Activated naive CD8-positive, alpha-beta T cell treated with anti-CD3 and anti-CD28 coated beads, Interleukin-2, amount 50 U/mL, for 24 hours (primary cell): ENCODE data around the gene GNB1.

Source experiments
- ATAC-seq: fragments of 150-1000 bp; cut with Tn5 transposase; one replicate; pipeline ENCODE4 v1.10.0; 2021
- DNase-seq: peaks from one replicate; pipeline ENCODE4 v3.0.0; 2021
- H3K27ac Mint-ChIP-seq: one replicate; pipeline ENCODE4 v1.8.0; 2021; ENCODE audit warnings: mild to moderate bottlenecking, mixed read lengths
- H3K27me3 Mint-ChIP-seq: one replicate; pipeline ENCODE4 v1.8.0; 2021; ENCODE audit warnings: mixed read lengths
- H3K36me3 Mint-ChIP-seq: one replicate; pipeline ENCODE4 v1.8.0; 2021; ENCODE audit warnings: low read depth, mixed read lengths
- H3K4me1 Mint-ChIP-seq: one replicate; pipeline ENCODE4 v1.8.0; 2021; ENCODE audit warnings: mixed read lengths
- H3K4me3 Mint-ChIP-seq: one replicate; pipeline ENCODE4 v1.8.0; 2021; ENCODE audit warnings: mild to moderate bottlenecking, moderate library complexity, mixed read lengths
- H3K9me3 Mint-ChIP-seq: one replicate; pipeline ENCODE4 v1.8.0; 2021; ENCODE audit warnings: mixed read lengths

The GNB1 gene

GRCh38 chr1:1761504-1762376 is 129.1 kb downstream of the GNB1 start:
- H3K9me3 Mint-ChIP-seq = no peaks in the 10 kb centered on the region
- no peak for ATAC-seq
- no peaks in the 10 kb centered on the region for H3K27me3 Mint-ChIP-seq
- no peak for DNase-seq
- no peak overlapping the region for H3K4me3 Mint-ChIP-seq
- no peak overlapping the region for H3K27ac Mint-ChIP-seq
- H3K4me1 Mint-ChIP-seq = no peaks in the 10 kb centered on the region
- H3K36me3 Mint-ChIP-seq = peaks cover 30% of the 10 kb centered on the region

- Mint-ChIP-seq H3K27ac (no peak overlapping the region), H3K27me3 (no peaks in the 10 kb centered on the region), H3K9me3 (no peaks in the 10 kb centered on the region), H3K36me3 (peaks cover 26% of the 10 kb centered on the region), H3K4me1 (no peaks in the 10 kb centered on the region), H3K4me3 (no peak overlapping the region)
- no peak for DNase-seq
- no peak for ATAC-seq
These were observed 130.2 kb downstream of the GNB1 start for GRCh38 chr1:1760715-1761114.

- Mint-ChIP-seq H3K9me3 (no peaks in the 10 kb centered on the region), H3K27ac (no peak overlapping the region), H3K4me3 (no peak overlapping the region), H3K27me3 (no peaks in the 10 kb centered on the region), H3K4me1 (no peaks in the 10 kb centered on the region), H3K36me3 (peaks cover 26% of the 10 kb centered on the region)
- no peak for DNase-seq
- ATAC-seq = no peak
These were observed 130.6 kb downstream of the GNB1 start for GRCh38 chr1:1760345-1760650.

DNA sequence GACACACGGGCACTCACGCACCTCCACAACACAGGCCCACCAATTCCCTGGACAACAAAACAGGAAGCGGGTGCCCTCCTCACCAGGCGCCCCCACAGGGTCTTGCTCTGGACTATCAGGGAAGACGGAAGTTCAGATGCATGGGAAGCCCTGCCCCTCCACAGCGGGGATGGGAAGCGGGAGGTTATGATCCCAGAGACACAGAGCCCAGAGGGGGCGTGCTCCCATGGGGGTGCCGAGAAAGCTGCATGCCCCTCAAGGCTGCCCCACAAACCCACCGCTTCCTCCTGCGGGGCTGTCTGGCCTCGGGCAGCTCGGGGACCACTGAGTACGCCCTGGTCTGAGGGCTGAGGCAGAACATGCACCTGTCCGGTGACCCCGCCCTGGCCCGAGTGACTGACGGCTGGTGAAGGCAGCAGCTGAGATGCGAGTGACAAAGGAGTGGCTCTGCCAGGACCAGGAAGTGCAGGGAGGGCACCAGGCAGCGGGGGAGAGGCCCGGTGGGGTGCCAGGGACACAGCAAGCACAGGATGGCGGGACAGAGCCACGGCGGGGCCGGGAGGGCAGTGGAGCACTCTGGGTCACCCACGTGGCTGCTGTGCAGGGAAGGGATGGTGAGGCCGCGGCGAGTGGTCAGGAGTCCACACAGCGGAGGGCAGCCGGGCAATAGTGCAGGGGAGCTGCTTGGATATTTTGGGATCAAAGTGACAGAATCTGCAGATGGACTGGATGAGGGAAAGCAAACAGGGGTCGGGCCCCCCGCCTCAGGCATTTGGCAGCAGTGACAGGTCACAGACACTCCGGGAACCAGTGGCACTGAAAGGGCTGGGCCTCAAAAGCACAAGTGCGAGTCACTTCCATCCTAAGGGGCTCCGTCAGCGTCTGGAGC is 131.2 kb downstream of the GNB1 start:
- Mint-ChIP-seq H3K4me1 (no peaks in the 10 kb centered on the region), H3K27ac (no peak overlapping the region), H3K9me3 (no peaks in the 10 kb centered on the region), H3K27me3 (no peaks in the 10 kb centered on the region), H3K36me3 (peaks cover 22% of the 10 kb centered on the region), H3K4me3 (no peak overlapping the region)
- ATAC-seq = no peak
- DNase-seq = no peak

- Mint-ChIP-seq H3K9me3 (no peaks in the 10 kb centered on the region), H3K27ac (no peak overlapping the region), H3K4me1 (no peaks in the 10 kb centered on the region), H3K4me3 (no peak overlapping the region), H3K36me3 (peaks cover 22% of the 10 kb centered on the region), H3K27me3 (no peaks in the 10 kb centered on the region)
- DNase-seq (no peak), ATAC-seq (no peak)
These were observed 132.0 kb downstream of the GNB1 start for GRCh38 chr1:1758692-1759455.

DNA sequence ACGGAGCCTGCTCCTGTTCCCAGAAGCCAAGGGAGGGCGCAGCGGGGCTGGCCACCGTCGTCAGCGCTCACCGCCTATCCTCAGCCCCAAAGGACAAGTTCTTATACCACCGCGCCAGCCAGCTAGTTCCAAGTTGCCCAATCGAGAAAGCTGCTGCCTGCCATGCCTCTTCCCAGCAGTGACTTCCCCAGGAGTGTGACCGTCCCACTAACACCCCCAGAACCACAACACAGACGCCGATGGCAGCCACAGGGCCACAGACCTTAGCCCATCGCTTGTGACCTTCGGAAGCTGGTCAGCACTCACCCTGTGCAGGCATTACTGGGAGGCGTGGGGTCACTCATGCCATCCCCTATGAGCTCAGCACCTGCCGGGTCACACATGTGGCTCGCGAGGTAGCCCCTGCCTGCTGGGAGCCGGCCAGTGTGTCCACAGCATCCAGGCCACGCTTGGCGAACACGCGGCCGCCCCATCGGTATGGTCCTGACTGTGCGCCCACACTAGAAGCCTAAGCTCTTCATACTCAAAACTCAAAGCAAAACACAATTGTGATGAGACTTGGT is 132.7 kb downstream of the GNB1 start:
- H3K4me1 Mint-ChIP-seq = no peaks in the 10 kb centered on the region
- no peaks in the 10 kb centered on the region for H3K9me3 Mint-ChIP-seq
- H3K36me3 Mint-ChIP-seq = peaks cover 22% of the 10 kb centered on the region
- no peaks in the 10 kb centered on the region for H3K27me3 Mint-ChIP-seq
- H3K27ac Mint-ChIP-seq = no peak overlapping the region
- H3K4me3 Mint-ChIP-seq = no peak overlapping the region
- ATAC-seq = no peak
- DNase-seq = no peak

DNA sequence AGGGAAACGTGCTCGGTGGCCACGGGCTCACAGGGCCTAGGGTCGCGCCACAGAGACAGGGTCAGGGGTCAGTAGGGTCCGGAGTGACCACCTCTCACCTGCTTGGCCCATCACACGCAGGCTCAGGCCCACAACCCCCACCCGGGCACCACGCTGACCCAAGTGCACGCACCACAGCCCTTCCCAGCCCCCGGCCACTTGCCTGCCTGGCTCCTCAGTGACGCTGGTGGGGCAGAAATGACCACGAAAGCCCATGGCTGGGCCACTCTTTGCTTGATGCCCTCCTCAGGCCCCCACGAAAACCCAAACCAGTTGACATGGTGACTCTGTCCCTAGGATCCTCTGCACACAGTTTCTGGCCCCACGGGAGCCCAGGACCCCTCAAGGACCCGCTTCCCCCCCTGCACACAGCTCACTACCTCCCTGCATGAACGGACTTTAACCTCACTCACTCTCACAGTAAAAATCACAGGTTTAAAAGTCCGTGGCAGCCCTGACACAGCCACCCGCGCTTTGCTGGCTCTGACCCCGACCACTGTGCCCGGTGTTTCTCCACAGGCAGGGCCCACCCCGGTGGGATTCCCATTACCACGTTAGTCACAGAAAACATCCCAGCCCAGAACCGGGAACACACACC is 133.3 kb downstream of the GNB1 start:
- no peaks in the 10 kb centered on the region for H3K27me3 Mint-ChIP-seq
- no peaks in the 10 kb centered on the region for H3K4me1 Mint-ChIP-seq
- H3K27ac Mint-ChIP-seq = no peak overlapping the region
- H3K4me3 Mint-ChIP-seq = no peak overlapping the region
- no peak for ATAC-seq
- peaks cover 18% of the 10 kb centered on the region for H3K36me3 Mint-ChIP-seq
- no peak for DNase-seq
- no peaks in the 10 kb centered on the region for H3K9me3 Mint-ChIP-seq

GRCh38 chr1:1756661-1757421 is 134.0 kb downstream of the GNB1 start:
- no peak for ATAC-seq
- Mint-ChIP-seq H3K4me3 (no peak overlapping the region), H3K4me1 (no peaks in the 10 kb centered on the region), H3K27ac (no peak overlapping the region), H3K9me3 (no peaks in the 10 kb centered on the region), H3K36me3 (peaks cover 17% of the 10 kb centered on the region), H3K27me3 (no peaks in the 10 kb centered on the region)
- no peak for DNase-seq

GRCh38 chr1:1755852-1756251 is 135.0 kb downstream of the GNB1 start:
- Mint-ChIP-seq H3K9me3 (no peaks in the 10 kb centered on the region), H3K4me1 (no peaks in the 10 kb centered on the region), H3K27me3 (no peaks in the 10 kb centered on the region), H3K27ac (no peak overlapping the region), H3K4me3 (no peak overlapping the region), H3K36me3 (peaks cover 10% of the 10 kb centered on the region)
- no peak for ATAC-seq
- no peak for DNase-seq

- DNase-seq = no peak
- Mint-ChIP-seq H3K27ac (no peak overlapping the region), H3K4me3 (no peak overlapping the region), H3K4me1 (no peaks in the 10 kb centered on the region), H3K36me3 (peaks cover 10% of the 10 kb centered on the region), H3K9me3 (no peaks in the 10 kb centered on the region), H3K27me3 (no peaks in the 10 kb centered on the region)
- no peak for ATAC-seq
These were observed 135.5 kb downstream of the GNB1 start for GRCh38 chr1:1755426-1755825.

DNA sequence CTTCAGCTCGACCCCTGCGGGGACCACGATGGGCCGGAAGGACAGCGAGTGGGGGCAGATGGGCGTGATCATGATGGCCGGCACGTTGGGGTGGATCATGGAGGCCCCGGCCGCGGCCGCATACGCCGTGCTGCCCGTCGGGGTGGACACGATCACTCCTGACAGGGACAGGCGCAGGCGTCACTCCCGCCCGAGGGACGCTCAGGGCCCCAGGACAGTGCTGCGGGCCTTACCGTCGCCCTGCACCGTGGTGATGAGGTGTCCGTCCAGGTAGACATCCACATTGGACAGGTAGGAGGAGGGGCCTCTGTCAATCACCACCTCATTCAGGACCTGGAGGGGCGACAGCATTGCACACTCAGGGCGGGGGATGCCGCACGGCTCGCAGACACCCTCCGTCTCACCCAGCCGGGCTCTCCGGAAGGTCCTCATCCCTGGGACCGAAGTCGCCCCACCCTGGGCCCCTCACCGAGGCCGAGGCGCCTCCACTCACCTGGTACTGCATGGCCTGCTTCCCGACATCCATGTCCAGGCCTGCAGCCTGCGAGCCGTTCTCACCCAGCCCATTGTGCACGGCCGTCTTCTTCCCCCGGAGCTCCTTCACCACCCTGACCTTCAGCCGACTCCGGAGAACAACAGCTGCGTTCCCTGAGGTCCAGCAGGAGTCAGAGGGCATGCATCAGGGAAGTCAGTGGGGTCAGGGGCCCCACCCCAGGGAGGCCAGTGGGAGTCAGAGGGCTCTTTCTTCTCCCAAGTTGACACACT is 136.7 kb downstream of the GNB1 start:
- no peak overlapping the region for H3K27ac Mint-ChIP-seq
- H3K9me3 Mint-ChIP-seq = no peaks in the 10 kb centered on the region
- no peak overlapping the region for H3K4me3 Mint-ChIP-seq
- H3K36me3 Mint-ChIP-seq = peaks cover 9% of the 10 kb centered on the region
- DNase-seq (no peak), ATAC-seq (no peak)
- H3K4me1 Mint-ChIP-seq = no peaks in the 10 kb centered on the region
- H3K27me3 Mint-ChIP-seq = no peaks in the 10 kb centered on the region

- Mint-ChIP-seq H3K4me1 (no peaks in the 10 kb centered on the region), H3K9me3 (no peaks in the 10 kb centered on the region), H3K4me3 (no peak overlapping the region), H3K27me3 (no peaks in the 10 kb centered on the region), H3K36me3 (peaks cover 9% of the 10 kb centered on the region), H3K27ac (no peak overlapping the region)
- DNase-seq (no peak), ATAC-seq (no peak)
These were observed 137.3 kb downstream of the GNB1 start for GRCh38 chr1:1753607-1754005.
